Omental fat pad (tissue), 4 donors: ENCODE data around the gene TRIP6. TPM values are rescaled to one million over a fixed set of nuclear protein-coding genes. Genes with fewer than 3 reads are reported as not detected.

Experiments
- ATAC-seq: fragments of 150-250 bp; one replicate; pipeline ENCODE4 v1.9.1; 2016; ENCODE audit warnings: mild to moderate bottlenecking, moderate library complexity; ENCODE audit not compliant: low FRiP score
- DNase-seq: peaks from one replicate; pipeline ENCODE4 v3.0.0-alpha.2; 2019; ENCODE audit warnings: low spot score
- CTCF ChIP-seq, 3 donors: fragments of 450-650 bp; IDR thresholded peaks; one replicate each; pipeline ENCODE4 v1.5.1; 2016 to 2017; ENCODE audit warnings: antibody characterized with exemption in 3 of 3, mild to moderate bottlenecking in 3 of 3, moderate library complexity in 2 of 3
- total RNA-seq, 4 donors: library from RNA; depleted of rRNA; stranded (reverse); fragments of >200 nt; gene quantifications; one replicate each; pipeline ENCODE4 v1.1.0, GENCODE V29; 2016

TRIP6 gene
- total RNA-seq, 4 donors from 2014 or later, result 48.7 to 71.3 (median 53.0) TPM

GRCh38 chr7:100829150-100829716 lies 38.0 kb upstream of the TRIP6 start:
- ATAC-seq, result no peak

GRCh38 chr7:100830396-100830795 lies 36.8 kb upstream of the TRIP6 start:
- ATAC-seq (no peak), DNase-seq (no peak)
- TF ChIP-seq CTCF (IDR thresholded peaks at IDR 0.05), result no peak

More at GRCh38 chr7:100829150-100829716, 38.0 kb upstream of the TRIP6 start:
- no peak for TF ChIP-seq CTCF (IDR thresholded peaks at IDR 0.05)
- DNase-seq, result no peak

DNA sequence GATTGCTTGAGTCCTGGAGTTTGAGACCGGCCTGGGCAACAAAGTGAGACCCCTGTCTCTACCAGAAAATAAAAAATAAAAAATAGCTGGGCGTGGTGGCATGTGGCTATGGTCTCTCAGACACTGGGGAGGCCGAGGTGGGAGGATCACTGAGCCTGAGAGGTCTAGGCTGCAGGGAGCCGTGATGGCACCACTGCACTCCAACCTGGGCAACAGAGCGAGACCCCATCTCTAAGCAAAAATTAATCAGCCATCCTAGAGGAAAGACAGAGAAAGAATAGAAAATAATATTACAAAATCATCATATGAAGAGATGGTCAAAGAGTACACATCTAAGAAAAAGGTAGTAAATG lies 34.9 kb upstream of the TRIP6 start:
- DNase-seq, result no peak

DNA sequence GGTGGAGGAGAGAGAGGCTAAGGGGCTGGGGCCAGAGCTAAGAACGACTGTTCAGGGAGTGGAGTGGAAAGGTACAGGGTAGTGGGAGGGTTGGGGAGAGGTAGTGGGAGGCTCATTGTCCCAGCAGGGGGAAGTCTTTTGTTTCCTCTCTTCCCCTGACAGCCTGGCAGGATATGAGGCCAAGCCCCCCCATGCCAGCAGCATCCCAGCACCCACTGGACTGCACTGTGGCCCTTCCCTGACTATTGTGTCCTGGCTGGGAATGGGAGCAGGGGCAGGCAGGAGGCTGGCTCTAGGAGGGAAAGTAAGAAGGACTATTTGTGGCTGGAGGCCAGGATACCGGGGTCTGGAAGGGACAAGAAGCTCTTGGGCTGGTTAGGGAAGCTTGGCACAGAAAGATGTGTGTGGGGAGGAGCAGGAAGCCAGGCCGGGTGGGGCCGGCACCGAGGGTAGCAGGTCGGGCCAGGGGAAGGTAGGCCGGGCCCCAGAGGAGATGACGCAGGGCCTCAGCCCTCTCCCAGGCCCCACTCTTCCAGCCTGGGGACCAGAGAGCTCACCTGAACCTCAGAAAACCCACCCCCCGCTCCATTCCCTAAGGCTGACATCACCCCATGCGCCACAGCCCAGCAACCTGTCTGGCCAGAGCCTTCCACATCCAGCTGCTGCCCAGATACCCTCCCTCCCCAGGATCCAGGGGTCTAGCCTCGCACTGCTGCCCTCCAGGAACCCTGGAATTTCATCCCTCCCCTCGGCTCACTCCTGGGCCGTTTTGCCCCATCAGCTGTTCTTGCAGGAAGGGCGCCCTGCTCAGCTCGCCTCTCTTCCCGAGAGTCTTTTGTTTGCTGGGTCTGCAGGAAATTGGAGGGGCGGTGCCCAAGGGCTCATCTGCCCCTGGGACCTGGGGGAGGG lies 31.0 kb upstream of the TRIP6 start:
- ATAC-seq, result peak; percentile 48
- no peak for DNase-seq
- TF ChIP-seq CTCF (IDR thresholded peaks at IDR 0.05), result no peak

More for the DNA sequence above, 34.9 kb upstream of the TRIP6 start:
- ATAC-seq, result no peak
- TF ChIP-seq CTCF (IDR thresholded peaks at IDR 0.05), result no peak

GRCh38 chr7:100836812-100837098 lies 30.4 kb upstream of the TRIP6 start:
- DNase-seq, result no peak
- no peak for ATAC-seq
- TF ChIP-seq CTCF (IDR thresholded peaks at IDR 0.05), result no peak

GRCh38 chr7:100837099-100837836 lies 29.9 kb upstream of the TRIP6 start:
- TF ChIP-seq CTCF (IDR thresholded peaks at IDR 0.05), result no peak
- peak; percentile 91 for ATAC-seq
- DNase-seq, result peak; percentile 70
